Ecto neural progenitor cell (in vitro differentiated cells): ENCODE data around the gene GHR.
"Not testable (repeated sequence)": the region's sequence is repeated elsewhere in the genome, so short reads cannot be mapped to it uniquely, and the experiment has no call there.

ENCODE experiments used
- DNase-seq: peaks from one replicate; pipeline ENCODE4 v3.0.0-alpha.2; 2018; ENCODE audit warnings: low spot score

GHR gene

GRCh38 chr5:42645138-42645537 lies 221.9 kb downstream of the GHR start:
- DNase-seq: no peak

DNA sequence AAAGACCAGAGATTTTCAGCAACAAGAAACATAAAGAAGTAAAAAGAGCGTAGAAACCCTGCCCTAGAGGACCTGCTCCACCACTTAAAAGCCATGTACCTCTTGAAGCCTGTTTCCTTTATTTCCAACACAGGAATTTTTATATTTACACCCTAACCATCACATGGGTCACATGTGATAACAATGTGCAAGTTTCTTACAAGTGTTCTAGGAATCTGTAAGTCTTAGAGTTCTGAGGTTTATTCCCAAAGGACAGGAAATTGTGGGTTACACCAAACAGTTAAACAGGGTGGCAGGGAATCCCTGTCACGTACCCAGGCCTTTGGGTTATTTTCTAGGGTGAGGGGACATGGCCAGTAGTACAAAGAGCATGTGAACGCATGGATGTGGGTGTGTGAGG lies 224.8 kb downstream of the GHR start:
- no peak for DNase-seq

DNA sequence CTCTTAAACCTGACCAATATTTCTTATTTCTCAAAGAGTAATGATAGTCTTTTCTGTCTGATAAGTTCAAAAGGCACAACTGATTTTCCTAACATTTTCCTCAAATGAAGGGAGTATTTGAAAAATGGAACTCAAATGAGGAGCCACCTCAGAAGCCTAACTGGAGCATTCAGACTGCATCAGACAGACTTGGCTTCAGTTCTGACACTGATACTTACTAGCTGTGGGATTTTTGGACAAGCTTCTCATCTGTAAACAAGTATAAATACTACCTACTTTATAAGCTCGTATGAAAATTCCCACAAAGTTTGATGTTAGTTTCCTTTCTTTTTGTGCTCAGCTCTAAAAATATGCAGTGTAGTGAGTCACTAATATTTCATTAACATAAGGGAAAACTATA lies 225.7 kb downstream of the GHR start:
- no peak for DNase-seq

GRCh38 chr5:42650084-42650483 lies 226.8 kb downstream of the GHR start:
- no peak for DNase-seq

DNA sequence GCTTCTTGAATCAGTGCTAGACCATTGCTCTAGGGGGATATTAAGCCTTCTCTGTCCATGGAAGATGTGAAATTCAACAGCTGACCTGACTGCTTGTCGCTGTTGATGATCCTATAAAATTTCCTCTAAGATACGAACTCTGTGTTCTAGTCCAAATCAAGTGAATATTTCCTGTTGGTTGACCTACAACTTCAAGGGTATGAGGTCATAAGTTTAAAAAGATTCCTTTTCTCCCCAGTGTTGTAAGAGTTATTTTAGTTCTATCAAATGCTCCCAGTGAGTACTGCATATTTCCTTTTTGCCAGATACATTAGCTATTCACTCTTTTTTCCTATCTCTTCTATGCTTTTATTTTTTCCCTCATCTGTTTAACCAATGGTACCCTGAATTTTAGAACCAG lies 230.5 kb downstream of the GHR start:
- DNase-seq: no peak

GRCh38 chr5:42654645-42655044 lies 231.4 kb downstream of the GHR start:
- no peak for DNase-seq

DNA sequence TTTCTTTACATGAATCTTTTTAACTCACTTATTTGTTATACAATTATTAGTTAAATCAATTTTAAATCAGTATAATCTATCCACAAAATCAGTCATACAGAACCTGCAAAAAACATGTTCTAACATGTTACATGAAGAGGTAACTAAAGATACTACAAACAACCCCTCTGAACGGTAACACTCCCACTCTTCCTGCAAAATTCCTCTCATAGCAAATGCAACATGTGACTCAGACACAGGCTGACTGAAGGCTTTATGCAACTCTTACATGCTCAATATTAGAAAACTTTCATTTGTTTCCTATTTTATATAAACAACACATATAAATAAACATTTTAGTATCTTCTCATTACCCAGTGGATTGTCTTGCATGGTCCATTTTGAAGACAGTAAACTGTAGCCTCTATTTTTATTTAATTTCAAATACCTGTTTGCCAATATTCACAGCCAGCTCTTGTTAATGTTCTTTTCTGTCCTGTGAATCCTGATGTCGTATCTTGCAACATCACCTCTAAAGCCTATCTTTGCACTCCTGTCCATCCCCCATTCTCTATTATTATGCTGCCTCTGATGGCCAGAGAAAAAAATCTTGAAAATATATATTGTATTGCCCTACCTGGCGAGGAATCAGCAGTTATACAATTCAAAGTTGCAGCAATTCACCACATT lies 232.9 kb downstream of the GHR start:
- DNase-seq: no peak

- DNase-seq: no peak
These were observed 233.4 kb downstream of the GHR start for GRCh38 chr5:42656651-42657015.

DNA sequence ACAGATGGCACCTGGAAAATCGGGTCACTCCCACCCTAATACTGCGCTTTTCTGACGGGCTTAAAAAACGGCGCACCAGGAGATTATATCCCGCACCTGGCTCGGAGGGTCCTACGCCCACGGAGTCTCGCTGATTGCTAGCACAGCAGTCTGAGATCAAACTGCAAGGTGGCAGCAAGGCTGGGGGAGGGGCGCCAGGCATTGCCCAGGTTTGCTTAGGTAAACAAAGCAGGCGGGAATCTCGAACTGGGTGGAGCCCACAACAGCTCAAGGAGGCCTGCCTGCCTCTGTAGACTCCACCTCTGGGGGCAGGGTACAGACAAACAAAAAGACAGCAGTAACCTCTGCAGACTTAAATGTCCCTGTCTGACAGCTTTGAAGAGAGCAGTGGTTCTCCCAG lies 236.6 kb downstream of the GHR start:
- DNase-seq: not testable (repeated sequence)

DNA sequence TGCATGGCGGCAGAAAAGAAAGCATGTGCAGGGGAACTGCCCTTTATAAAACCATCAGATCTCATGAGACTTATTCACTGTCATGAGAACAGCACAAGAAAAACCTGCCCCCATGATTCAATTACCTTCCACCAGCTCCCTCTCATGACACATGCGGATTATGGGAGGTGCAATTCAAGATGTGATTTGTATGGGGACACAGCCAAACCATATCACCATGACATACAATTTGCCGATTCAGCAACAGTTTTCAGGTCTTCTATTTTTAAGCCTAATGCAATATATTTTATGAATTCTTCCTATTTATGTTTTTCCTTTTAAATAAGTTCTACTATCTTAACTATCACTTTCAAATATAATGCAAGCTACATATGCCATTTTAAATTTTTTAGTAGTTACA lies 242.6 kb downstream of the GHR start:
- no peak for DNase-seq

GRCh38 chr5:42666869-42667268 lies 243.6 kb downstream of the GHR start:
- no peak for DNase-seq

GRCh38 chr5:42668254-42668653 lies 245.0 kb downstream of the GHR start:
- DNase-seq: no peak

DNA sequence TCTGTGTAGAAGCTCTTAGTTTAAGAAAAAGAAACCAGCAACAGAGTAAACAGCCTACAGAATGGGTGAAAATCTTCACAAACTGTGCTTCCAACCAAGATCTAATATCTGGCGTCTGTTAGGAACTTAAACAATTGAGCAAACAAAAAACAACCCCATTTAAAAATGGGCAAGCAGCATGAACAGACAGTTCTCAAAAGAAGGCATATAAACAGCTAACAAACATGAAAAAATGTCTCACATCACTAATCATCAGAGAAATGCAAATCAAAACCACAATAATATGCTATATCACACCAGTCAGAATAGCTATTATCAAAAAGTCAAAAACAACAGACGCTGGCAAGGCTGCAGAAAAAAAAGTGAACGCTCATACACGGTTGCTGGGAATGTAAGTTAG lies 249.7 kb downstream of the GHR start:
- no peak for DNase-seq

DNA sequence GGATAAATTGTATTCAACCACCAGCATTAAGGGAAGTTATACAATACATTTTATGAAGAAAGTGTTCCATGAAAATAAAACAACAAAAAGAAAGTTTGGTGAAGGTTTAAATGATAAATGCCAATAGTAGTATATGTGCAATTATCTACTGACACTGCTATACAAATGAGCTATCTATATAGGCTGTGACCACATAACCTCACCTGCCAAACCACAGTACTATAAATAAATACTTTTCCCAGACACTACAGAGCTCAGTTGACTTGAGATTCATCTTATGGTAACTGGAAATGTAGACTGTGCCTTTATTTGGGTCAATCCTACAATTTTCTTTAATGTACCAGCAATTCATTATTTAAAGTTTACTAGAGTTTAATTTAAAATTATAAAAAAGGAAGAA lies 252.4 kb downstream of the GHR start:
- no peak for DNase-seq

GRCh38 chr5:42676362-42676761 lies 253.1 kb downstream of the GHR start:
- no peak for DNase-seq

DNA sequence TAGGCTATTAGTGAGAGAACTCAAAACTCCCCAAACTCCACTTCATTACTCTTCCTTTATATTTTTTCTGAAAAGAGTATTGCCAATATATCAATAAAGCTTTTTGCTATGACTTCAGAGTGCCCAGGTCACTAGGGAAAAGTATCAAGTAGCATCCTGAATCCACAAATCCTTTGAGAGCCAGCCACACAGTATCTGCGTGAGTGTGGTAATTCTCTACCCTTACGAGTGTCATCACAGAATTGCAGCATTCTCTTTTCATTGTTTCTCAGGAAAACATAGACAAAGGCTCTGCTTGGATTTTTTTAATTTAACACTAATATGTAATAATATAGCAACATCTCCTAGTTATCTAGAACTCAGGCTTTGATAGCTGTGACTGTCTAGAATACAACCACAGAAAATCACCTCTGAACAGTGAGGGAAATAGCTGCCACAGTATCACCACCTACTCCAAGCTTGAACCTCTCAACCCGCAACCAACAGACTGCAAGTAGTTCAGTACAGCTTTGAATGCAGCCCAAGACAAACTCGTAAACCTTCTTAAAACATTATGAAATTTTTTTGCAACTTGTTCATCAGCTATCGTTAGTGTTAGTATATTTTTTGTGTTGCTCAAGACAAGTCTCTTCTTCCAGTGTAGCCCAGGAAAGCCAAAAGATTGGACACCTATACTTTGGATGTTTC lies 254.1 kb downstream of the GHR start:
- DNase-seq: no peak

DNA sequence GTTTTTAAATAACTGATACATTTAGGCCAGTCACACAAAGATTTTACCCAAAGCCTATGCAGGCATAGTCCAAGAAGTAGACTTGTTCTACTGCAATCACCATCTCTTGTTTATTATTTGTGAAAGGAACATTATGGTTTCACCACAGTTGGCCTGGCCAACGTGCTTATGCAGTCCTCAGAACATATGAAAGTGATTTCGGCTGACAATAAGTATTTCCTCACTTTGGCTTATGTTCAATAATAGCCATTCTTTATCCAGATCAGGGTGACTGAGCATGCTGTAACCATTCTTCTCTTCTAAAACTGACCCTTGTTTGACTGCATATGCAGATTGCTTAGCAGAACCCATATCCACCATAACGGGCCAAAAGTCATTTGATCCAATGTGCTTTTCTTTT lies 256.8 kb downstream of the GHR start:
- no peak for DNase-seq

- DNase-seq: not testable (repeated sequence)
These were observed 261.8 kb downstream of the GHR start for GRCh38 chr5:42685078-42685477.

DNA sequence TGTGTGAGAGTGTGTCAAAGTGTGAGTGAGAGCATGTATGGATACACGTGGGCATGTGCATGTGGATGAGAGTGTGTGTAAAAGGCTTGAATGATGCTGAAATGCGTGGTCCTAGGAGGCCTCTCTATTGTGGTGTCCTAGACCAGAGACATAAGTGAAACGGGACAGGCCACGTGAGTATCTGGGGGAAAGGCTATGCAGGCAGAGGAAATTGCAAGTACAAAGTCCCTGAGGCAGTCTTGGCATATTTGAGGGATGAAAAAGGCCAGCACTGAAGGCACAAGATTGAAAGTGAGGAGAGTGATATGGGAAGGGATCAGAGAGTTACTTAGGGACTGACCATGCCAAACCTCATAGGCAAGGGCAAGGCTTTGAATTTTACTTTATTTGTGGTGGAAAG lies 266.2 kb downstream of the GHR start:
- no peak for DNase-seq

GRCh38 chr5:42691413-42691937 lies 268.2 kb downstream of the GHR start:
- DNase-seq: no peak

DNA sequence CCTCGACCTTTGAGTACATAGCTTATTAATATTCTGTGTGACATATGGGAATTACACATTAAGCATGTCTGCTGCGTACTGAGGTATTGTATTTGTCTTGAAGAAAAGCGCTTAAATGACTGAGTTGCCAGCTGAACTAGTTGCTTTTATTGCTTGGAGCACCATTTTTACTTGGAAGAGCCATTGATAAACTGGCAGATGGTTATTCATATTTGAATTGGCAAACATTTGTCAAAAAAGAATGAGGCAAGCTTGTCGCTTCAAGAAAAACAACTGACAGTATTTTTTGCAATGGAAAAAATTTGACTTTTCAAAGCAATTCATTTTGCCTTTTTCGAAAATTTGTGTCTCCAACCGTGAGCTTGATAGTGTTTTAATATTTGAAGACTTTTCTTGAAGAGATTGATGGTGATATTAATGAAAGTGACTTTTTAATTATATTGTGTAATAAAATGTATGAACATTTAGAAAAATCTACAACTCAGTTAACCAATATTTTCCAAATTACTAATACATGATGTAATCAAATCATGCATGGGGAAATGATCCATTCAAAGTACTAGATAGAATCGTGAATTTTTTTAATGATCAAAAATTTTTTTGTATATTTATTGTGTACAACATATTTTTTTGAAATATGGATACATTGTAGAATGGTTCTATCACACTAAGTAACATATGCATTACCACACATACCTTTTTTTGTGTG lies 278.3 kb downstream of the GHR start:
- DNase-seq: no peak

DNA sequence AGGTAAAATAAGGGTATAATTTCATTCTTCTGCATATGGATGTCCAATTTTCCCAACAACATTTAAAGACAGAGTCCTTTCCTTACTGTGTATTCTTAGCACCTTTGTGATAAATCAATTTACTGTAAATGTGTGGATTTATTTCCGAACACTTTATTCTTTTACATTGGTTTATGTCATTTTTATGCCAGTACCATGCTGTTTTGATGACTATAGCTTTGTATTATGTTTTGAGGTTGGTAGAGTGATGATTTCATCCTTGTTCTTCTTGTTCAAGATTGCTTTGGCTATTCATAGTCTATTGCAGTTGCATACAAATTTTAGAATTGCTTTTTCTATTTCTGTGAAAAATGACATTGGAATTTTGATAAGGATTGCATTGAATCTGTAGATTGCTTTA lies 280.0 kb downstream of the GHR start:
- DNase-seq: no peak

GRCh38 chr5:42715785-42716184 lies 292.5 kb downstream of the GHR start:
- no peak for DNase-seq
